Parathyroid adenoma (tissue), 2 donors: ENCODE measurements around the gene HAND1.

ENCODE experiments used
- H2AFZ ChIP-seq: fragments of 300-600 bp; sonication (generic); one replicate; pipeline ENCODE4 v1.7.0; 2017; ENCODE audit warnings: antibody characterized with exemption, mild to moderate bottlenecking
- H3K27ac ChIP-seq: fragments of 300-600 bp; sonication (generic); one replicate; pipeline ENCODE4 v1.7.0; 2017
- H3K27me3 ChIP-seq: fragments of 300-600 bp; sonication (generic); one replicate; pipeline ENCODE4 v1.7.0; 2017; ENCODE audit warnings: low read length; ENCODE audit not compliant: control insufficient read depth, insufficient read depth
- H3K36me3 ChIP-seq: fragments of 300-600 bp; sonication (generic); one replicate; pipeline ENCODE4 v1.7.0; 2017; ENCODE audit warnings: low read length; ENCODE audit not compliant: control insufficient read depth, insufficient read depth
- H3K4me1 ChIP-seq: fragments of 300-600 bp; sonication (generic); one replicate; pipeline ENCODE4 v1.7.0; 2017; ENCODE audit warnings: control low read depth
- H3K4me2 ChIP-seq: fragments of 300-600 bp; sonication (generic); one replicate; pipeline ENCODE4 v1.7.0; 2017; ENCODE audit warnings: low read length
- H3K4me3 ChIP-seq: fragments of 300-600 bp; sonication (generic); one replicate; pipeline ENCODE4 v1.7.0; 2017; ENCODE audit warnings: low read depth, low read length
- H3K79me2 ChIP-seq: fragments of 300-600 bp; sonication (generic); one replicate; pipeline ENCODE4 v1.7.0; 2017; ENCODE audit warnings: control low read depth
- H3K9ac ChIP-seq: fragments of 300-600 bp; sonication (generic); one replicate; pipeline ENCODE4 v1.7.0; 2017; ENCODE audit warnings: mild to moderate bottlenecking
- H3K9me3 ChIP-seq: fragments of 300-600 bp; sonication (generic); one replicate; pipeline ENCODE4 v1.7.0; 2017; ENCODE audit warnings: low read length; ENCODE audit not compliant: control insufficient read depth
- CTCF ChIP-seq: fragments of 300-600 bp; sonication (generic); IDR thresholded peaks from one replicate; pipeline ENCODE4 v1.7.0; 2017; ENCODE audit warnings: antibody characterized with exemption, mild to moderate bottlenecking
- donor health status: primary hyperparathyroidism.

HAND1 gene

GRCh38 chr5:154445422-154446194, 32.4 kb downstream of the HAND1 start, which contains the start of gene SAP30L:
Gene SAP30L (plus strand): TSS chr5:154445997. CDS start chr5:154446605, 608 bp downstream.
- H3K4me3 ChIP-seq = peak within 1 kb of the TSS; percentile 90
- peaks cover 13% of the 10 kb centered on the region for H3K79me2 ChIP-seq
- H3K9ac ChIP-seq = peak within 1 kb of the TSS; percentile 41
- H3K36me3 ChIP-seq = no peaks in the 10 kb centered on the region
- H3K27ac ChIP-seq = peak within 1 kb of the TSS; percentile 58
- peak within 1 kb of the TSS; percentile 71 for H3K4me2 ChIP-seq
- no peak for TF ChIP-seq CTCF
- H3K4me1 ChIP-seq = no peaks in the 10 kb centered on the region
- H3K27me3 ChIP-seq = no peaks in the 10 kb centered on the region
- H2AFZ ChIP-seq = peak within 1 kb of the TSS; percentile 83
- H3K9me3 ChIP-seq = no peaks in the 10 kb centered on the region

DNA sequence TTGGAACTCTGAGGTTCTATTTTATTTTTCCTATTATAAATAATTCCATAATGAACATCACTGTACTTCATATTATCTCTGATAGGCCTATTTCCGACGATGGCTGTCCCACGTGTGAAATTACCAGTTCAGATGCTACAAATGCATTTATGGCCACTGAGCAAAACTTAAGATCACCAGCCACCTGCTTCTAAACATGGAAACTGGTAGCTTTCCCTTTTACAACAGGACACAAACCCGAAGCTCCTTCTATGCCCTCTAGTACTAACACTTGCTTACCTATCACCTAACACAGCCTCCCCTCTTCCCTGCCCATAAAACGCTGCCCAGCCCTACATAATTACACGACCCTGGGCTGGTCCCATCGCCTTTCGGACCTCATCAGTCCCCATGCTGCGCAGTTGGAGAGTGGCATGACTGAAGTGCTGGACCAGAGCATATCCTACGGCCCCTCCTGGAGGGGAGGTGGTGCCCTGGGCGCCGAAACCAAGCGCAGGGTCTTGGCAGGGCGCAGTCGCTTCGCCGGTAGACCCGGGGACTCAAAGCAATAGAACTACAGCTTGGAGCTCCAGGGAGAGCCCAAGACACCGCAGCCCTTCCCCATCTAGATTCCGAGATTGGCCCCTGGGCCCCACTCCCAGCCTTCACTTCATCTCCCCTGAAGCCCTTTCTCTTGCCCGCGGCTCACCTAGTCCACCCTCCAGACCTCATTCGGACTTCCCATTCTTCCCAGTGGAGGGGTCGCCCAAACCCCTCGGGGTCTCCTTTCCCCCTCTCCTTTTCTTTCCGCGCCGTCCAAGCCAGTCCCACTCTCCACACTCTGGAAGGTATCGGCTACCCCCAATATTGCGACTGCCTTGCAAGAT, 33.2 kb downstream of the HAND1 start:
- Histone ChIP-seq H3K27ac (peak overlapping the region; percentile 16), H2AFZ (peak overlapping the region; percentile 83), H3K4me3 (peak overlapping the region; percentile 90), H3K79me2 (peaks cover 13% of the 10 kb centered on the region), H3K9ac (peak overlapping the region; percentile 9), H3K9me3 (no peaks in the 10 kb centered on the region), H3K36me3 (no peaks in the 10 kb centered on the region), H3K4me1 (no peaks in the 10 kb centered on the region), H3K27me3 (no peaks in the 10 kb centered on the region), H3K4me2 (peak overlapping the region; percentile 68)
- TF ChIP-seq CTCF = no peak

DNA sequence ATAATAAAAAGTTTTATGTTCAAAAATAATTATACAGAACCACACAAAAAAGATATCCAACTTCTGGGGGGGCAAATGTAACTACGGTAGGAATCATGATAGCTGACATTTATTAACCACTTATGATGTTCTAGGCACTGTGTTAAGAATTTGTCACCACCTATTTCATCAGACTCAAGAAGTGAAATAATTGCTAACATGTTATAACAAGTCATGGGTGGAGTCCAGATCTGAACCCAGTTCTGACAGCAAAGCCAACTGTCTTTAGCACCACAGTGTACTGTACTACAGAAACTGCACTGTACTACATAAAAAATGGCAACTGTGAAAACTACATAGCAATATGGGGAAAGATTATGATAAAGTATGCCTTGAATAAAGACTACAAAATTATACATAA, 35.2 kb downstream of the HAND1 start:
- Histone ChIP-seq H3K27ac (no peak overlapping the region), H3K9ac (no peak overlapping the region), H2AFZ (no peak overlapping the region), H3K27me3 (no peaks in the 10 kb centered on the region), H3K79me2 (no peaks in the 10 kb centered on the region), H3K36me3 (no peaks in the 10 kb centered on the region), H3K4me1 (no peaks in the 10 kb centered on the region), H3K4me3 (no peak overlapping the region), H3K4me2 (no peak overlapping the region), H3K9me3 (no peaks in the 10 kb centered on the region)
- no peak for TF ChIP-seq CTCF

DNA sequence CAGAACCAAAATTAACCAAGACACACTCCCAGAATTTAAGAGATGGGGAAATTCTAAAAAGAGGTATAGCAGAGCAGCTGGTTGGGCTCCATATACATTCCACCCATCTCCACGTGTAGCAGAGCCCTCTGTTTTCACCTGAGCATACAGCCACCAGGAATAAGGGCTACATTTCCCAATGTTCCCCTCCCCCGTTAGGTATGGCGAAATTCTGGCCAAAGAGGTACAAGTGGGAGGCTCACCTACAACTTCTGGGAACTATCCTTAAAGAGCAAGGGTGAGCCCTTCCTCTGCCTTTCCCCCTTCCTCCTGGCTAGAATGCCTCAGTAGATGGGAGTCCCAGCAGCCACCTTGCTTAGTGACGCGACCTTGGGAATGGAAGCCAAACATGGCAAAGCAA, 37.5 kb downstream of the HAND1 start:
- H3K9ac ChIP-seq = no peak overlapping the region
- no peak overlapping the region for H3K4me3 ChIP-seq
- H2AFZ ChIP-seq = no peak overlapping the region
- no peaks in the 10 kb centered on the region for H3K4me1 ChIP-seq
- TF ChIP-seq CTCF = no peak
- no peaks in the 10 kb centered on the region for H3K9me3 ChIP-seq
- no peak overlapping the region for H3K27ac ChIP-seq
- no peak overlapping the region for H3K4me2 ChIP-seq
- H3K27me3 ChIP-seq = no peaks in the 10 kb centered on the region
- H3K36me3 ChIP-seq = no peaks in the 10 kb centered on the region
- no peaks in the 10 kb centered on the region for H3K79me2 ChIP-seq
